ENCODE measurements around the gene PTPRH.

The PTPRH gene

GRCh38 chr19:55153652-55154264, 55.5 kb downstream of the PTPRH start:
- peaks cover 3% of the 10 kb centered on the region for H3K27me3 ChIP-seq (replicated peaks)
- no peaks in the 10 kb centered on the region for H3K36me3 ChIP-seq (replicated peaks)
- in situ Hi-C loops (cut with HindIII; ENCODE audit: low pct_ligation_motif_present, low sequenced_read_pairs): no loop called here
- TF ChIP-seq CTCF (IDR thresholded peaks at IDR 0.05; ENCODE audit: low read depth, low read length, missing control alignments): no peak
- H3K27ac ChIP-seq: no peak overlapping the region
- no peak overlapping the region for H3K4me3 ChIP-seq (ENCODE audit: low read depth, low read length)
- no peak for DNase-seq

GRCh38 chr19:55152017-55152416, 57.3 kb downstream of the PTPRH start:
- no peak overlapping the region for H3K4me3 ChIP-seq (ENCODE audit: low read depth, low read length)
- DNase-seq: no peak
- TF ChIP-seq CTCF (IDR thresholded peaks at IDR 0.05; ENCODE audit: low read depth, low read length, missing control alignments): no peak
- in situ Hi-C loops (cut with HindIII; ENCODE audit: low pct_ligation_motif_present, low sequenced_read_pairs): no loop called here
- no peaks in the 10 kb centered on the region for H3K36me3 ChIP-seq (replicated peaks)
- H3K27ac ChIP-seq: no peak overlapping the region
- peaks cover 12% of the 10 kb centered on the region for H3K27me3 ChIP-seq (replicated peaks)

- TF ChIP-seq CTCF (IDR thresholded peaks at IDR 0.05; ENCODE audit: low read depth, low read length, missing control alignments): no peak
- Histone ChIP-seq H3K27me3 (replicated peaks) (peaks cover 15% of the 10 kb centered on the region), H3K27ac (no peak within 1 kb of the TSS), H3K36me3 (replicated peaks) (no peaks in the 10 kb centered on the region), H3K4me3 (ENCODE audit: low read depth, low read length) (no peak within 1 kb of the TSS)
- in situ Hi-C loops (cut with HindIII; ENCODE audit: low pct_ligation_motif_present, low sequenced_read_pairs): no loop called here
- no peak for DNase-seq
These were observed 60.0 kb downstream of the PTPRH start, which contains the start of gene TNNT1 for GRCh38 chr19:55149078-55150003. TNNT1 (minus strand) TSS chr19:55149206; CDS start chr19:55147157, 2,049 bp downstream.

- H3K4me3 ChIP-seq (ENCODE audit: low read depth, low read length): no peak overlapping the region
- H3K36me3 ChIP-seq (replicated peaks): no peaks in the 10 kb centered on the region
- H3K27ac ChIP-seq: no peak overlapping the region
- H3K27me3 ChIP-seq (replicated peaks): peaks cover 17% of the 10 kb centered on the region
- TF ChIP-seq CTCF (IDR thresholded peaks at IDR 0.05; ENCODE audit: low read depth, low read length, missing control alignments): no peak
- no peak for DNase-seq
- in situ Hi-C loops (cut with HindIII; ENCODE audit: low pct_ligation_motif_present, low sequenced_read_pairs): no loop called here
These were observed 61.6 kb downstream of the PTPRH start for GRCh38 chr19:55147545-55148251.

GRCh38 chr19:55146705-55147273, 62.5 kb downstream of the PTPRH start:
- DNase-seq: no peak
- Histone ChIP-seq H3K4me3 (ENCODE audit: low read depth, low read length) (no peak overlapping the region), H3K27ac (no peak overlapping the region), H3K36me3 (replicated peaks) (no peaks in the 10 kb centered on the region), H3K27me3 (replicated peaks) (peaks cover 17% of the 10 kb centered on the region)
- in situ Hi-C loops (cut with HindIII; ENCODE audit: low pct_ligation_motif_present, low sequenced_read_pairs): no loop called here
- no peak for TF ChIP-seq CTCF (IDR thresholded peaks at IDR 0.05; ENCODE audit: low read depth, low read length, missing control alignments)

Measured in brain microvascular endothelial cell (primary cell).